ENCODE data around the gene B4GALNT4. TPM values are rescaled to one million over a fixed set of nuclear protein-coding genes. Genes with fewer than 3 reads are reported as not detected.

Gene B4GALNT4
- total RNA-seq, 1 donor: 2.2 TPM

GRCh38 chr11:425301-425700, 56.0 kb downstream of the B4GALNT4 start:
- Histone ChIP-seq H3K4me1 (ENCODE audit: insufficient read depth, low read length) (no peaks in the 10 kb centered on the region), H3K27ac (ENCODE audit: low read depth, low read length) (no peak overlapping the region), H3K4me3 (ENCODE audit: insufficient read depth, low read length) (no peak overlapping the region), H3K79me2 (ENCODE audit: insufficient read depth, low read length) (no peaks in the 10 kb centered on the region), H4K20me1 (ENCODE audit: insufficient read depth, low read length) (no peaks in the 10 kb centered on the region), H3K4me2 (ENCODE audit: insufficient read depth, low read length) (no peak overlapping the region), H3K36me3 (ENCODE audit: insufficient read depth, low read length) (no peaks in the 10 kb centered on the region), H3K9me3 (ENCODE audit: low read depth, low read length) (no peaks in the 10 kb centered on the region), H3K27me3 (ENCODE audit: insufficient read depth, low read length) (peaks cover 8% of the 10 kb centered on the region), H2AFZ (ENCODE audit: low read length) (no peak overlapping the region)
- DNase-seq (ENCODE audit: insufficient read length, low spot score, missing footprints): no peak
- no peak for TF ChIP-seq CTCF (IDR thresholded peaks at IDR 0.05; ENCODE audit: extremely low read depth, low read depth, low read length)

GRCh38 chr11:426851-427250, 57.6 kb downstream of the B4GALNT4 start:
- no peak for TF ChIP-seq CTCF (IDR thresholded peaks at IDR 0.05; ENCODE audit: extremely low read depth, low read depth, low read length)
- H4K20me1 ChIP-seq (ENCODE audit: insufficient read depth, low read length): no peaks in the 10 kb centered on the region
- no peak for DNase-seq (ENCODE audit: insufficient read length, low spot score, missing footprints)
- no peak overlapping the region for H3K27ac ChIP-seq (ENCODE audit: low read depth, low read length)
- H3K79me2 ChIP-seq (ENCODE audit: insufficient read depth, low read length): no peaks in the 10 kb centered on the region
- H3K4me1 ChIP-seq (ENCODE audit: insufficient read depth, low read length): no peaks in the 10 kb centered on the region
- H2AFZ ChIP-seq (ENCODE audit: low read length): no peak overlapping the region
- H3K36me3 ChIP-seq (ENCODE audit: insufficient read depth, low read length): no peaks in the 10 kb centered on the region
- no peak overlapping the region for H3K4me2 ChIP-seq (ENCODE audit: insufficient read depth, low read length)
- H3K27me3 ChIP-seq (ENCODE audit: insufficient read depth, low read length): peaks cover 8% of the 10 kb centered on the region
- H3K9me3 ChIP-seq (ENCODE audit: low read depth, low read length): no peaks in the 10 kb centered on the region
- H3K4me3 ChIP-seq (ENCODE audit: insufficient read depth, low read length): no peak overlapping the region

GRCh38 chr11:428295-428694, 59.0 kb downstream of the B4GALNT4 start:
- no peak overlapping the region for H3K4me3 ChIP-seq (ENCODE audit: insufficient read depth, low read length)
- H3K9me3 ChIP-seq (ENCODE audit: low read depth, low read length): no peaks in the 10 kb centered on the region
- no peak overlapping the region for H2AFZ ChIP-seq (ENCODE audit: low read length)
- no peaks in the 10 kb centered on the region for H3K36me3 ChIP-seq (ENCODE audit: insufficient read depth, low read length)
- no peak for TF ChIP-seq CTCF (IDR thresholded peaks at IDR 0.05; ENCODE audit: extremely low read depth, low read depth, low read length)
- H3K4me2 ChIP-seq (ENCODE audit: insufficient read depth, low read length): no peak overlapping the region
- no peak for DNase-seq (ENCODE audit: insufficient read length, low spot score, missing footprints)
- H3K79me2 ChIP-seq (ENCODE audit: insufficient read depth, low read length): no peaks in the 10 kb centered on the region
- peaks cover 8% of the 10 kb centered on the region for H3K27me3 ChIP-seq (ENCODE audit: insufficient read depth, low read length)
- H4K20me1 ChIP-seq (ENCODE audit: insufficient read depth, low read length): no peaks in the 10 kb centered on the region
- no peaks in the 10 kb centered on the region for H3K4me1 ChIP-seq (ENCODE audit: insufficient read depth, low read length)
- H3K27ac ChIP-seq (ENCODE audit: low read depth, low read length): no peak overlapping the region

GRCh38 chr11:429391-429790, 60.1 kb downstream of the B4GALNT4 start:
- H3K9me3 ChIP-seq (ENCODE audit: low read depth, low read length): no peaks in the 10 kb centered on the region
- no peaks in the 10 kb centered on the region for H3K36me3 ChIP-seq (ENCODE audit: insufficient read depth, low read length)
- H4K20me1 ChIP-seq (ENCODE audit: insufficient read depth, low read length): no peaks in the 10 kb centered on the region
- TF ChIP-seq CTCF (IDR thresholded peaks at IDR 0.05; ENCODE audit: extremely low read depth, low read depth, low read length): no peak
- peaks cover 4% of the 10 kb centered on the region for H3K27me3 ChIP-seq (ENCODE audit: insufficient read depth, low read length)
- no peaks in the 10 kb centered on the region for H3K79me2 ChIP-seq (ENCODE audit: insufficient read depth, low read length)
- no peak overlapping the region for H2AFZ ChIP-seq (ENCODE audit: low read length)
- H3K4me1 ChIP-seq (ENCODE audit: insufficient read depth, low read length): no peaks in the 10 kb centered on the region
- H3K4me2 ChIP-seq (ENCODE audit: insufficient read depth, low read length): no peak overlapping the region
- H3K4me3 ChIP-seq (ENCODE audit: insufficient read depth, low read length): no peak overlapping the region
- H3K27ac ChIP-seq (ENCODE audit: low read depth, low read length): no peak overlapping the region
- no peak for DNase-seq (ENCODE audit: insufficient read length, low spot score, missing footprints)
